Ectodermal cell (in vitro differentiated cells): ENCODE measurements around the gene LOC128125822.

Source experiments
- H3K27ac ChIP-seq: 2 replicates; pipeline ENCODE4 v1.7.0; 2013; ENCODE audit warnings: mild to moderate bottlenecking, low read depth, low read length; ENCODE audit not compliant: insufficient read depth, poor library complexity, severe bottlenecking
- H3K27me3 ChIP-seq: 2 replicates; pipeline ENCODE4 v1.7.0; 2013; ENCODE audit warnings: mild to moderate bottlenecking, low read length; ENCODE audit not compliant: insufficient read depth, control insufficient read depth, poor library complexity, severe bottlenecking
- H3K36me3 ChIP-seq: one replicate; pipeline ENCODE4 v1.7.0; 2013; ENCODE audit warnings: low read length; ENCODE audit not compliant: control insufficient read depth, insufficient read depth
- H3K4me1 ChIP-seq: one replicate; pipeline ENCODE4 v1.7.0; 2013; ENCODE audit warnings: low read length; ENCODE audit not compliant: control insufficient read depth, insufficient read depth
- H3K4me3 ChIP-seq: 2 replicates; pipeline ENCODE4 v1.7.0; 2013; ENCODE audit warnings: low read depth, low read length, control low read depth; ENCODE audit not compliant: insufficient read depth
- H3K9me3 ChIP-seq: 2 replicates; pipeline ENCODE4 v1.7.0; 2013; ENCODE audit warnings: mild to moderate bottlenecking, low read length, moderate library complexity; ENCODE audit not compliant: control insufficient read depth
- WGBS, 2 experiments: methylation state at CpG; one replicate each; pipeline ENCODE4 v1.1.7; 2013; ENCODE audit warnings: missing lambda C conversion rate in 2 of 2; 5-methylcytosine and 5-hydroxymethylcytosine counted together

Gene LOC128125822

GRCh38 chr6:63533952-63534351 lies 38.3 kb upstream of the LOC128125822 start:
- Histone ChIP-seq H3K4me3 (no peak overlapping the region), H3K27ac (no peak overlapping the region), H3K36me3 (no peaks in the 10 kb centered on the region), H3K9me3 (no peaks in the 10 kb centered on the region), H3K4me1 (peaks cover 3% of the 10 kb centered on the region), H3K27me3 (peaks cover 21% of the 10 kb centered on the region)
- 92 to 94% methylated on average over 4 of the region's 4 CpGs for WGBS, 2 experiments

DNA sequence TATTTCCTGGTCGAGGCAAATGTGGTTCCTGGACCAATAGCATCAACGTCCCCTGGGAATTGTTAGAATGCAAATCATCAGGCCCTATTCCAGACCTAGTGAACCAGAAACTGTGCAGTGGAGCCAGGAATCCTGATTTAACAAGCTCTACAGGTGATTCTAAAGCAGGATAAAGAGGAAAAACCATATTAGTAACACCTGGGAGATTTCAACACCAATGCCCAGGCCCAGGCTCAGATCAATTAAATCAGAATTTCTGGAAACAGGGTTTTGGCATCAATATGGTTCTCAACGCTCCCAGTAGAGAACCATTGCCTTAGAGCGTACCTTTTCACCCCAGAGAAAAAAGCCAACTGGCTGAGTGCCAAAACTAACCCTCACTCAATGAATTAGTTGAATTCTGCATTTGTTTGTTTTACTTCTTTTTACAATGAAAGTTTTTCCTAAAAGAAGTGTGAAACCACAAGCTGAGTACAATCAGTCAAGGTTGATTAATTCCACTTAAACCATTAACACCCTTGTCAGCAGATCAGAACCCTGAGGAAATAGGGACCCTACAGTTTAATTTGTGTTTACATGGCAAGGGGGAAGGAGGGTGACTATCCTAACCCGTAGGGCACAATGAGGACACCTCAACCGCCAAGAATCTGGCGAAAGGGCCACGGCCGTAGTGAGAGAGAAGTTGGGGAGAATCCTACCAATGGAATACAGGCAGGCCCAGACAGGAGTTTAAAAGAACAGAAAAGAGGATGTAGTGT lies 34.9 kb upstream of the LOC128125822 start:
- H3K27me3 ChIP-seq = peaks cover 41% of the 10 kb centered on the region
- 35 to 42% methylated on average over 9 of the region's 9 CpGs for WGBS, 2 experiments
- no peaks in the 10 kb centered on the region for H3K9me3 ChIP-seq

GRCh38 chr6:63537959-63538300 lies 34.4 kb upstream of the LOC128125822 start:
- peaks cover 3% of the 10 kb centered on the region for H3K4me1 ChIP-seq
- peaks cover 46% of the 10 kb centered on the region for H3K27me3 ChIP-seq

More for the DNA sequence above, 34.9 kb upstream of the LOC128125822 start:
- Histone ChIP-seq H3K27ac (no peak overlapping the region), H3K4me1 (peaks cover 3% of the 10 kb centered on the region), H3K4me3 (no peak overlapping the region), H3K36me3 (no peaks in the 10 kb centered on the region)

DNA sequence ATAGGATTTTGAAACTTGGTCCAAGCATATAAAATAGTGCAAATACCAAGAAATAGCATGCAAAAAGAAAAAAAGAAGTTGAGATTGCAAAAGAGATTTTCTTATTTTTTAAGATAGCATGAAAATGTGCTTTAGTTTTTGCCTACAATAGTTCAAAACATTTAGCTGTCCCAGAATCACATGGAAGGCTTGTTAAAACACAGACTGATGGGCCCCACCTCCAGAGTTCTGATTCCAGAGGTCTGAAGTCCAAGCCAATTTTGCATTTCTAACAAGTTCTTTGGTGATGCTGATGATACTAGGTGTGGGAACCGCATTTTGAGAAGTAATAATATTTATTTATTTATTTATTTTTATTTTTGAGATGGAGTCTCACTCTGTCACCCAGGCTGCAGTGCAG lies 33.7 kb upstream of the LOC128125822 start:
- no peaks in the 10 kb centered on the region for H3K36me3 ChIP-seq
- peaks cover 50% of the 10 kb centered on the region for H3K27me3 ChIP-seq
- H3K4me1 ChIP-seq = peaks cover 3% of the 10 kb centered on the region
- WGBS, 2 experiments = no CpG with 5 or more reads among the region's 1 CpG
- H3K9me3 ChIP-seq = no peaks in the 10 kb centered on the region
- no peak overlapping the region for H3K4me3 ChIP-seq
- no peak overlapping the region for H3K27ac ChIP-seq

More at GRCh38 chr6:63537959-63538300, 34.4 kb upstream of the LOC128125822 start:
- H3K36me3 ChIP-seq = no peaks in the 10 kb centered on the region
- no peak overlapping the region for H3K27ac ChIP-seq
- no peak overlapping the region for H3K4me3 ChIP-seq
- H3K9me3 ChIP-seq = no peaks in the 10 kb centered on the region

GRCh38 chr6:63543001-63543400 lies 29.3 kb upstream of the LOC128125822 start:
- Histone ChIP-seq H3K27me3 (peaks cover 47% of the 10 kb centered on the region), H3K4me3 (no peak overlapping the region), H3K27ac (no peak overlapping the region), H3K4me1 (no peaks in the 10 kb centered on the region), H3K36me3 (no peaks in the 10 kb centered on the region), H3K9me3 (no peaks in the 10 kb centered on the region)
- 86 to 87% methylated on average over 1 of the region's 1 CpG for WGBS, 2 experiments

DNA sequence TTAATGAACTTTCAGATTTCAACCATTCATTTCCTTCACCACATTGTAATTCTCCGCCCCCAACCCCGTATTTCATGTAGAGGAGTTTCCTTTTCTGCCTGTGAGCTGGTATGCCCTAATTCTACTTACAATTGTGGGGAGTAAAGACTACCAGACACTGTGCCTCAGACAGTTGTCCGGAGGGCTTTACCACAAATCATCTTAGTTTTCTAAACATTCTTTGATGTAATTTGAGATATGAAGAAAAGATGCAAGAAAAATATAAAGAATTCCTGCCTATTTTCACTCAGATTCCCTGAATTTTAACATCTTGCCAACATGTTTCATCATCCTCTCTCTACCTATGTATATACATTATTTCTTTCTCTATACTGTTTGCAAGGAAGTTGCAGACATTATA lies 28.3 kb upstream of the LOC128125822 start:
- H3K4me3 ChIP-seq = no peak overlapping the region
- no peaks in the 10 kb centered on the region for H3K36me3 ChIP-seq
- H3K9me3 ChIP-seq = no peaks in the 10 kb centered on the region
- peaks cover 38% of the 10 kb centered on the region for H3K27me3 ChIP-seq
- H3K27ac ChIP-seq = no peak overlapping the region
- H3K4me1 ChIP-seq = no peaks in the 10 kb centered on the region
- 82 to 94% methylated on average over 2 to 3 of the region's 3 CpGs for WGBS, 2 experiments

DNA sequence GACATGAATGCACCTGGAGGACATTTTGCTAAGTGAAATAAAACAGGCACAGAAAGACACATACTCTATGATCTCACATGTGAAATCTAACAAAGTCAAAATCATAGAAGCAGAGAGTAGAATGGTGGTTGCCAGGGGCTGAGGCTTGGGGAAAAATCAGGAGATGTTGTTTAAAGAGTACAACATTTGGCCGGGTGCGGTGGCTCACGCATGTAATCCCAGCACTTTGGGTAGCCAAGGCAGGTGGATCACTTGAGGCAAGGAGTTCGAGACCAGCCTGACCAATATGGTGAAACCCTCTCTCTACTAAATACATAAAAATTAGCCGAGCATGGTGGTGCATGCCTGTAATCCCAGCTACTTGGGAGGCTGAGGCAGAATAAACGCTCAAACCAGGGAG lies 26.0 kb upstream of the LOC128125822 start:
- H3K9me3 ChIP-seq = no peaks in the 10 kb centered on the region
- no peak overlapping the region for H3K27ac ChIP-seq
- 88 to 93% methylated on average over 6 of the region's 6 CpGs for WGBS, 2 experiments
- H3K4me3 ChIP-seq = no peak overlapping the region
- H3K4me1 ChIP-seq = no peaks in the 10 kb centered on the region
- H3K36me3 ChIP-seq = no peaks in the 10 kb centered on the region
- peaks cover 20% of the 10 kb centered on the region for H3K27me3 ChIP-seq

DNA sequence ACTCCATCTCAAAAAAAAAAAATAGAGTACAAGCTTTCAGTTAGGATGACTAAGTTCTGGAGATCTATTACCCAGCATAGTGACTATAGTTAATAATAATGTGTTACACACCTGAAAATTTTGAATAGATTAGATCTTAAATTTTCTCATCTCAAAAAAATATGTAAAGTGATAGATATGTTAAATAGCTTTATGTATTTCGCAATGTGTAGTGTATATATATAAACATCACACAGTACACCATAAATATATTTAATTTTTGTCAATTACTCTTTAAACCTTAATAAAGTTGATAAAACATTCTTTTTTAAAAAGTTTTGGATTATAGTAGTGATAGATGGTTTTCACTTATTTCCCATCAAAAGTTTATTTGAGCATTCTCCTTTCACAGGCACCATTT lies 25.6 kb upstream of the LOC128125822 start:
- Histone ChIP-seq H3K27ac (no peak overlapping the region), H3K9me3 (no peaks in the 10 kb centered on the region), H3K4me1 (no peaks in the 10 kb centered on the region), H3K36me3 (no peaks in the 10 kb centered on the region), H3K27me3 (peaks cover 20% of the 10 kb centered on the region), H3K4me3 (no peak overlapping the region)
- WGBS, 2 experiments = no CpG with 5 or more reads among the region's 1 CpG

- H3K27me3 ChIP-seq = peaks cover 7% of the 10 kb centered on the region
- 88 to 89% methylated on average over 5 of the region's 5 CpGs for WGBS, 2 experiments
- H3K36me3 ChIP-seq = no peaks in the 10 kb centered on the region
- H3K27ac ChIP-seq = no peak overlapping the region
- H3K4me3 ChIP-seq = no peak overlapping the region
- H3K4me1 ChIP-seq = no peaks in the 10 kb centered on the region
- H3K9me3 ChIP-seq = no peaks in the 10 kb centered on the region
Observed at GRCh38 chr6:63549076-63549475, 23.2 kb upstream of the LOC128125822 start.

GRCh38 chr6:63553208-63553607 lies 19.1 kb upstream of the LOC128125822 start:
- H3K36me3 ChIP-seq = no peaks in the 10 kb centered on the region
- H3K4me3 ChIP-seq = no peak overlapping the region
- H3K4me1 ChIP-seq = no peaks in the 10 kb centered on the region
- H3K27ac ChIP-seq = no peak overlapping the region
- H3K9me3 ChIP-seq = no peaks in the 10 kb centered on the region
- H3K27me3 ChIP-seq = no peaks in the 10 kb centered on the region
- 92 to 94% methylated on average over 3 of the region's 3 CpGs for WGBS, 2 experiments
